Body of pancreas (tissue), 4 donors: ENCODE measurements around the gene PTPRD.

ENCODE experiments used
- CTCF ChIP-seq, 7 experiments: fragments of 450-650 bp in 4 of 7; fragments of 200-600 bp in 3 of 7; sonication (generic) in 3 of 7; IDR thresholded peaks; one replicate each; pipeline ENCODE4 v1.5.1; 2016 to 2019; ENCODE audit warnings: antibody characterized with exemption in 7 of 7
- POLR2A ChIP-seq, 3 donors: fragments of 450-650 bp; IDR thresholded peaks; one replicate each; pipeline ENCODE4 v1.6.1; 2016; ENCODE audit warnings: antibody characterized with exemption in 3 of 3, mild to moderate bottlenecking in 2 of 3

- no peak for TF ChIP-seq CTCF (IDR thresholded peaks at IDR 0.05)
- no peak for TF ChIP-seq POLR2A (IDR thresholded peaks at IDR 0.05)
These were observed 1965.0 kb downstream of the PTPRD start for GRCh38 chr9:8647824-8648223.
